NCI-H82 treated with DMSO at 0.1 percent for 48 hours (cell line): ENCODE data around the gene ATP8B3.
"Not testable (repeated sequence)": the region's sequence is repeated elsewhere in the genome, so short reads cannot be mapped to it uniquely, and the experiment has no call there.

Source experiments
- DNase-seq: peaks from one replicate; lab custom pipeline; 2025; ENCODE audit not compliant: unreplicated experiment; lab: John Stamatoyannopoulos, UW

ATP8B3 gene

DNA sequence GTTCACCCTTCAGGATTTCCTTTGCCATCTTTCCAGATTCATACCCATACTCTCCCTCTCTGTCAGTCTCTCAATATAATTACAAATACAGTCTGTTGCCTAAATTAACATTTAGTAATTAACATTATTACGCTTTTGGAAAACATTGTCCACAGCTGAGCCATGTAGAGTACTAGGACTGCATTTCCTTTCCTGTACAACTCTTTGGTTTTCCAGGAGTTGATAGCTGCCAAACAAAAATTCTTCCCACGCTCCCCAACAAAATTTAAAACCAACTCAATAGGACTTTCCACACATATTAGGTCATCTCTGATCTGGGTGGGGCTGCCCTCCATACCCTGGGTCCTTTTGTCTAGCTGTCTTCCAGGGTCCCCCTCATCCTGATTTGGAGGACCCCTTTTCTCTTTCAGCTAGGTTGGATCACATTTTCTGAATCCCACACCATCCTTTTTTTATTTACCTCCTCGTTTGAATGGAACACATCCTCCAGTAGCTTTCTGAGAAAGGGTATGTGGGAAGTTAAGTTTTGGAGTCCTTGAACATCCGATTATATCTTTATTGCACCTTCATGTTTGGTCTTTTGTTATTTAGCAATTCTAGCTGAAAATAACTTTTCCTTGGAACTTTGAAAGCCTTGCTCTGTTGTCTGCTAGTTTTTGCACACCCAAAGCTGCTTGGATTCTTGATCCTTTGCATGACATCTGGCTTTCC, 41.1 kb downstream of the ATP8B3 start:
- DNase-seq = no peak

DNA sequence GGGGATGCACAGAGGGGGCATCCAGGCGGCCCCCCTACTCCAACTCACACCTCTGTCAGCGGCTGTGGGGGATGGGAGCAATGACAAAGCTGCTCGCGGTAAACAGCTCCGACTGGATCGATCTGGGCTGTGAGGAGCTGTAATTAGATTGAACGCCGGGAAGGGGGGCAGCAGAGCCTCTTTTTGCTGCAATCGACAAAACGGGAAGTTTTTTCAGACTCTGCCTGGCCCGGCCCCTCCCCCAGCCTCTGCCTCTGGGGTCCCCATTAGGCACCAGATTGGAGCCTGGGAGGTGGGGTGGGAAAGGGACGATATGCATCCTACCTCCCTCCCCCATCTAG, 42.5 kb downstream of the ATP8B3 start:
- no peak for DNase-seq

DNA sequence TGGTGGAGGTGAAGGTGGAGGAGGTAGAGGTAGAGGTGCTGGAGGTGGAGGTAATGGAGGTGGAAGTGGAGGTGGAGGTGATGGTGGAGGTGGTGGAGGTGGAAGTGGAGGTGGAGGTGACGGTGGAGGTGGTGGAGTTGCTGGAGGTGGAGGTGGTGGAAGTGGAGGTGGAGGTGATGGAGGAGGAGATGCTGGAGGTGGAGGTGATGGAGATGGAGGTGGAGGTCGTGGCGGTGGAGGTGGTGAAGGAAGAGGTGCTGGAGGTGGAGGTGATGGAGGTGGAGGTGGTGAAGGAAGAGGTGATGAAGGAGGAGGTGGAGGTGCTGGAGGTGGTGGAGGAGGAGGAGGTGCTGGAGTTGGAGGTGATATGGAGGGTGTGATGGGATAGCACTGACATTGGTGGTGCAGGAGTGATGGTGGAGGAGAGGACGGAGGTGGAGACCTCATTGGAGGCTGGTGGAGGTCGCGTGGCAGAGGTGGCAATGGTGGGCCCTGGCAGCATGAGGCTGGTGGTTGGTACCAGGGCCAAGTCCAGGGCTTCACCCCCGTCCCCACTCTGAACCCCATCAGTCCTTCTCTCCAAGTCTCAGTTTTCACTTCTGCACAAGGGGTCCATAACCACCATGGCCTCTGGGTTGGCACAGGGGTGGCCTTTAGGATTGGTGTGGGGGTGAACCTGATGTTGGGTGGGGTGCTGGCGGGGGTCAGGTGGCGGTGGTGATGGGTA, 43.0 kb downstream of the ATP8B3 start:
- DNase-seq = no peak

DNA sequence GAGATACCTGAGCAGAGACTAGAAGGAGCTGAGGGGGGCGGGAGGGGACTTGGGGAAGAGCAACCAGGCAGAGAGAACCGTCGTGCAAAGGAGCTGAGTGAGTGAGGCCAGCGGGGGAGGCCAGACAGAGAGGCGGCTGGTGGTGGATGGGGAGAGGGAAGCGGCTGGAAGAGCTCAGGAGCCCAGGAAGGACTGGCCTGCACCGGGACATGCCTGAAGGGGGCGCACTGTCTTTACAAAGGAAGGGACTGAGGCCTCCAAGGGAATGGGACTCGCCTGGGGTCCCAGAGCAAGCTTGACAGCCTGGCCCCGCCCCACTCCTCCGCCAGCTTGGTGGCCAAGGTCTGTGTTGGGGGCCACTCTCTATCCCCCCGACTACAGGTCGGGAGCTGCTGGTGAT, 43.8 kb downstream of the ATP8B3 start:
- DNase-seq = no peak

DNA sequence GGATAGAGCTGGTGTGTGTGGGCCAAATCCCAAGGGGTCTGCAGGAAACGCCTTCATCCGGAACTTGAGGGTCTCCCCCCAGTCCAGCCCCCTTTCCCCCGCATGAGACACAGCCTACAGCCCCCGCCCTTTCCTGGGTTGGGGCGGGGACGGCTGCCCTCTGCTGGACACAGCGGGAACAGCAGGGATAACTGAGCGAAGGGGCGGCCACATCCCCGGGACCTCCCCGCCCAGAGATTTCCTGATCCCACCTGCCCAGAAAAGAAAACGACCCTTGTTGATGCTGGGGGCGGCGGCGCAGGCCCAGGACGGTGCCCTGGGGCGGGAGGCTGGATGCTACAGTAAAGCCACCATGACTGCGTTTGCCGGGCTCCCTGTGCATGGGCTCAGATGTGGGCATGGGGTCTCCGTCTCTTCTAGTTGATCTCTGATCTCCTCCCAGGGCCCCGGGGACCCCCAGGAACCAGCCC, 44.6 kb downstream of the ATP8B3 start:
- DNase-seq = no peak

DNA sequence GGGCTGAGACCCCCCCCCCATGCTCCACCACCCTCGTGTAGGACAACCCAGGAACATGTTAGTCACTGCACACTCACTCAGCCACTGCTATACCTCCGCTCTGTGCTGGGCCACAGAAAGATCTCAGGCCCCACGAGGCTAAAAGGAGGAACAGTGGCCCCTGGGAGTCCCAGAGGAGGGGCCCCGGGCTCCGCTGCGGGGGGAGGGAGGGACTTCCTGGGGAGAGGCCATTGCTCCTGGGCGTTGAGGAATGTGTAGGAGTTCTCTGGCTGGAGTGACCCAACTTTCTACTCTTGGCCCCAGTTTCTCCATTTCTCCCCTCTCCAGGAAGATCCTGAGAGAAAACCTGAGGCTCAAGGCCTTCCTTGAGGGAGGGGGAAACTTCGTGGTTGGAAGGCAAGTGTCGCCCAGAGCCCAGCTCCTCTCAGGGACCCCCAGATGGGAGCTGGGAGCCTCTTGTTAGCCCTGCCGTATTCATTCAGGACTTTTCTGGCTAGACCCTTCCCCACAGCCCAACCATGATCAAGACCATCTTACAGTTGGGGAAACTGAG, 45.2 kb downstream of the ATP8B3 start:
- DNase-seq = no peak

DNA sequence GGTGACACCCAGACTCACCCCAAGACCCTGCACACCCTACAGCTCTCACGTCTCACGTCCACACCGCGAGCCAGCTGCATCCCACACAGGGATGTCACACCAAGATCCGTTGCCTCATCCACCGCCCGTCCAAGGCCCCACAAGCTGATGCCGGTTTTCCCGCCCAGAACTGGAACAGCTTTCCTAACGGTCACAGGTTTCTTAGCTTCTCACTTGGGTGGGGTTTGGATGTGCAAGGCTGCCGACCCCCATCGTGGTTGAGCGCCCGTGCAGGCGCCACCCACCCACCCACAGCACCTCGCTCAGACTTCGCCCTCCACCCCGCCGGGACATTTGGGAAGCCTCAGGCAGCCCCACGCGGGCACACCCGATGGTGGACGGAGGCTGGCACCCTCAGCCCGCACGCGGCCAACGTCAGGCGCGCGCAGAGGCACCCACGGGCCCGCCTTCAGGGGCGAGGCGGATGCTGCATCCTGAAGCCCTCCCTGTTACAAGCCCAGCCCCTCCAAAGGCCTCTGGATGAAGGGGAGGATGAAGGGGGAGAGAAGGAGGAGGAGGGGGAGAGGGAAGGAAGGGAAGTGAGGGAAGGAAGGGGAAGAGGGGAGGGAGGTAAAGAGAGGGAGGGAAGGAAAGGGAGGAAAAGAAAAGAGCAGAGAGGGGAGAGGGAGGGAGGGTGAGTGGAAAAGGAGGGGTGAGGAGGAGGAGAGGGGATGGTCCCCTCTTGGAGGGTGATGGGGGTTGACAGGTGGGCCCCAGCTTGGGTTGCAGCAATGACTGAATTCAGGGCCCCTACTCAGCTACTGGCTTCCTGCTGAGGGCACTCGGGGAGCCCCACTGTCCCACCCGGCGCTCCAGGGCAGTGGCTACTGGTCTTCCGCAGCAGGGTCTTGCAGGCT, 45.9 kb downstream of the ATP8B3 start:
- DNase-seq = no peak

DNA sequence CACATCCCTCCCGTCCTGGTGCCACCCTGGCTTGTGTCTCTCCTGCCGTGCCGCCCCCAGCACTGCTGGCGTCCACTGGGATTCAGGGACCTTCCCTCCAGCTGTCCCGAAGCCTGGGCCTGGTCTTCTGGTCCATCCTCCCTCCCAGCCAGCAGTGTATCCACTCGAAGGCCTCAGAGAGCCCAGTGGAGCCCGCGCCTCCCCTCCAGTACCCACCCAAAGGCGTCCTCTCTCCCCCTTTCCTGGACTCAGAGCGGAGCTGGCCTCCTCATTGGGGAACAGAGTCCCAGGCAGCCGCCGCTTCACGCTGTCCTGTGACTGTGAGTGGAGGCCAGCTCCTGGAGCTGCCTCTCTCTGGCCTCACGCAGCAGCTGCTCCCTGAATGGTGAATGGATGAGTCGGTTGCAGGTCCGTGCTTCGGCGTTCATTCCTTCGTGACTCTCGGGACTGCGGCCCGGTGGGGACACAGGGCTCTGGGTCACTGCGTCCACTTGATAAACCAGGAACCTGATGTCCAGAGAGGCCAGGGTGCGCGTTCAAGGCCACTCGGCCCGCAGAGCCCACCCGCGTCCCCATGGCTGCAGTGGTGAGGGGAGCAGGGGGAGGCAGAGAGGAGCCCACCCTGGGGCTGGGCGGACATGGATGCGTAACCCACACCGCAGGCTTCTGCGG, 46.7 kb downstream of the ATP8B3 start:
- DNase-seq = no peak

DNA sequence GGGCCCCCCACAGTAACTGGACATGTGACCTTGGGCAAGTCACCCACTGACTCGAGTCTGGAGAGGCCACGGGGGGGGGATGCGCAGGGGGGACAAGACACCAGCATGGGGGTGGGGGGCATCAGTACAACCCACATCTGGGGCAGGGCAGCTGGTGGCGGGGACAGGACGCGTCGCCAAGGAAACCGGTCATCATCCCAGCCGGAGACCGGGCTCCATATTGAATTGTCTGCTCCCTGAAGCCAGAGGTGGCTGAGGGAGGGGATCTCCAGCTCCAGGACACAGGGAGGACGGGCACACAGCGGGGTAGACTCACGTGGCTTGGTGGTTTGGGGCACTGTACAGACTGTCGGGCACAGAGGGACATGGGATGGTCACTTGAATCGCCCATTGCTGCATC, 47.3 kb downstream of the ATP8B3 start:
- no peak for DNase-seq

DNA sequence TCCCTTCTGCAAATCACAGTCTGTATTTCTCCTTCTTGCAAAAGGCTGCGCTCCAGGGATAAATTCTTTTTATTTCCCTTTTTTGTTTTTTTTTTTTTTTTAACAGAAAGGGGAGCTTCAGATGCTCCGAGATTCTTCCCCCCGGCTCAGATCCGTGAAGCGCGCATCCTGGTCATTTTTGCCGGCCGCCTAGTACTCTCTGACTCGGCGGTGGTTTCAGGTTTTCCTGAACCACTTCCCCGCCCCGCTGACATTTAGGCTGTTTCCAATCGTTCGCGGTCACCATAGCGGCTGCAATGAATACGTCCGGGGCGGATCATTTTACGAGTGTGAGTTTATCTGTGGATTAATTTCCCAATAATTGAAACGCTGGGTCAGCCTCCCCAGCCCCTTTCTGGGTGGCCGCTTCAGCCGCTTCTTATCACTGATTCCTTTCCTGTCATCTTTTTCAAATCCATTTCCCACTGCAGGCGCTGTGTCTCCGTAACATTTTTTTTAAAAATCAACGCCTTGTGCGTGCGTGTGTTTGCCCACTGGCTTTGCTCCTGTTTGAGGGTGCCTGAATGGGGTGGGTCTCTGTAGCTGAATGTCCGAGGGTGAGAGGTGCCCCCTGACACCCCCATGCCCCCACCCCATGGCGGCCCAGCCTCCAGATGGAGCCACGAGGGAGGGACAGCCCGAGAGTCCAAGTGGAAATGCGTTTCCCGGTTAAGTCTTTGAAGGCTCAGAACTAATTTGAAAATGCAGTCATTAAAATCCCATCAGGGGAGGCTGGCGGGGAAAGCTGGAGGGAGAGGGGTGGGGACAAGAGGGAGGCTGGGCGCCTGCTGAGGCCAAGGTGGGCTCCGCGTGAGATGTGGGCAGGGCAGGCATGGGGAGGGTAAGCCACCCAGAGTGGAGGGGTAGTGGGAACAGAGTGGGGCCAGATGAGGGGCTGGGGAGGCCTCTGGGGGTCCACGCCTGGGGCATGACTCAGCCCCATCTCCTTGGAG, 48.1 kb downstream of the ATP8B3 start:
- DNase-seq = no peak

DNA sequence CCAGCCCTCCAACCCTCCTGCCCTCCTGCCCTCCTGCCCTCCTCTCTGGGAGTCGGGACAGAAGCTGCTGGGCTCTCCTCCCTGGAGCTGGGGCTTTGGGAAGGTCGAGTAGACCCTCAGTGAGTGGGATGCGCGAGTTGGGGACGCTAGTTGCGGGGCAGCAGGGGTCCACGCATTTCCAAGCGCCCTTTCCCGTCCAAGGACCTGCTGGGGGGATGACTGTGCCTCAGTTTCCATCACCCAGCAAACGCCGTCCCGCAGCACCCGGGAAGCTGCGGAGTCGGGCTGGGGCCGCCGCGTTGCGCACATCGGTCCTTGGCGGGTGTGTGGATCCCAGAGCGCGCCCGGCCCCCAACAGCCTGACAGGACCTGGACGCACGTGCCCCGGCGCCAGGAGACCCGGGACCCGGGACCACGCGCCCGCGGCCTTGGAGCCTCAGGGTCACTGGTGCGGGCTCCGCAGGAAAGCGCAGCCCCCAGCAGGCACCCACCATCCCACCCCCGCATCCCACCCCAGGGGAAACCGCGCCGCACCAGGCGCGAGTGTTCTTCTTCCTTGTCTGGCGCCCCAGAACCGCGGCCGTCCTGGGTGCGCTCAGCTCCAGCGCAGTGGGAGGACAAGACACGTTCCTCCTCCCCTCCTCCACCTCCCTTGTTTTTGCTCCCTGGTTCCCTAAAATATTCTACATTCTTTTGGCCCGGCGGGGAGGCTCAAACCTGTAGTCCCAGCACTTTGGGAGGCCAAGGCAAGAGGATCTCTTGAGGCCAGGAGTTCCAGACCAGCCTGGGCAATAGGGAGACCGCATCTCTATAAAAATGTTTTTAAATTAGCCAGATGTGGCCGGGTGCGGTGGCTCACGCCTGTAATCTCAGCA, 49.6 kb downstream of the ATP8B3 start:
- no peak for DNase-seq

DNA sequence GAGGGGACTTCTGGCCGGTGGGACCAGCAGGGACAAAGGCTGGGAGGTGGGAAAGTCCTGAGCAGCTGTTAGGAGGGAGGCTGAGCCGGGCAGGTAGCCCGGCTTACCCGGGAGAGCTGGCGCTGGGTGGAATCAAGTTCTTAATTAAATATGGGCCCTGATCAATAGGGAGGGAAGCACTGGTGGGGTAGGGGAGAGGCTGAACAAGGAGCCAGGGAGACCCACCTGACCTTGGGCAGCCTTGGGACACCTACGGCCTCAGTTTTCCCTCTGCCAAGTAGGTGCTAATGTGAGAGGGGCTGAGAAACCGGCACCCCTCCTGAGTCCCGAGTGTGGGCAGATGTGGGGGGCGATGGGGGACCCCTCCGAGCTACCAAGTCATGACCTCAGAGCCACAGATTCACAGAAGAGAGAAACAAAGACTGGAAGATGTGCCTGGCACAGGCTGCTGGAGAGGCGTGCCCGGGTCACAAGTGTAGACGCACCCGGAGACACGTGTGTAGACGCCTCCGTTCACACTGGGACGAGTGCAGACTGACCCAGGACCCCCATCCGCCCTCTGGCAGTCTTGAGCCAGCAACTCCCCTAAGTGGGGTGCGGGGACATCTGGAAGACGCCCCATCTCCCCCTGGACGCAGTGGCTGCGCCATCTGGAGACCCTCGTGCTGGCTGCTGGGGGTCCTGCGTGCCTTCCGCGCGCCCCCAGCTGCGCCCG, 50.4 kb downstream of the ATP8B3 start:
- no peak for DNase-seq

DNA sequence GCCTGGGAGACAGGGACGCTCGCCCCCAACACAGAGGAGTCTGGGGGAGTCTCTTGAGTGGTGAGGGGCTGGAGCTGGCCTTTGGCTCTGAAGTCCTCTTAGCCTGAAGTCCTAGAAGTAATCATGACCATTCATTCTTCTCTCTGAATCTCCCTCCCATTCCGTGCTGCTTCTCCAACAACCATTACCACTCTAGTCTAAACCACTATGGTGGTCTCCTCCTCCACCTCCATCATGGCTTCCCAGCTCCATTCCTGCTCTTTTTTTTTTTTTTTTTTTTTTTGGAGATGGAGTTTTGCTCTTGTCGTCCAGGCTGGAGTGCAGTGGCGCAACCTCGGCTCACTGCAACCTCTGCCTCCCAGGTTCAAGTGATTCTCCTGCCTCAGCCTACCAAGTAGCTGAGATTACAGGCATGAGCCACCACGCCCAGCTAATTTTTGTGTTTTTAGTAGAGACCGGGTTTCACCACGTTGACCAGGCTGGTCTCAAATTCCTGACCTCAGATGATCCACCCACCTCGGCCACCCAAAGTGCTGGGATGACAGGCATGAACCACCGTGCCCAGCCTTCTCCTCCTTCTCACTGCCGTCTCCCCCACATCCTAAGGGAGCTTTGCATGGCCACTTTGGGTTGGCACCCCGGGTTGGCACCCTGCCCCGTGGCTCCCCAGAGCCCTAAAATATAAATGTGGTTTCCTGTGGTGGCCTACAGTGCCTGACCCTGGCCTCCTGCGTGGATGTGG, 51.1 kb downstream of the ATP8B3 start:
- DNase-seq = not testable (repeated sequence)

DNA sequence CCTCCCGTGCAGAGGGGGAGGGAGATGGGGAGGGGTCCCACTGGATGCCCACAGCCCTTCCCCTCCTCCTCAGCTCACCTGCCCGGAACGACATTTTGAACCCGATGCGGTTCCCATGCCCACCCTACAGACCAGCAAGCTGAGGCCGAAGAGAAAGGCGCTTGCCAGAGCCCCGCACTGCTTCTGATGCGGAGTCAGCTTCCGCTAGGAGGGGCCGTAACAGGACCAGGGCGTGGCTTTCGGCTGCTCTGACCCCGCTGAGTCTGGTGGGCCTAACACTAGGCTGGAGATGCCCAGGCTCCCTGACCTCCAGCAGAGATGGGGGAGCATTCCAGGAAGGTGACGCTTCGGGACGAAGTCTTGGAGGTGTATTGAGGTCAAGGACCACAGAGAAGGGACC, 52.1 kb downstream of the ATP8B3 start:
- DNase-seq = no peak

DNA sequence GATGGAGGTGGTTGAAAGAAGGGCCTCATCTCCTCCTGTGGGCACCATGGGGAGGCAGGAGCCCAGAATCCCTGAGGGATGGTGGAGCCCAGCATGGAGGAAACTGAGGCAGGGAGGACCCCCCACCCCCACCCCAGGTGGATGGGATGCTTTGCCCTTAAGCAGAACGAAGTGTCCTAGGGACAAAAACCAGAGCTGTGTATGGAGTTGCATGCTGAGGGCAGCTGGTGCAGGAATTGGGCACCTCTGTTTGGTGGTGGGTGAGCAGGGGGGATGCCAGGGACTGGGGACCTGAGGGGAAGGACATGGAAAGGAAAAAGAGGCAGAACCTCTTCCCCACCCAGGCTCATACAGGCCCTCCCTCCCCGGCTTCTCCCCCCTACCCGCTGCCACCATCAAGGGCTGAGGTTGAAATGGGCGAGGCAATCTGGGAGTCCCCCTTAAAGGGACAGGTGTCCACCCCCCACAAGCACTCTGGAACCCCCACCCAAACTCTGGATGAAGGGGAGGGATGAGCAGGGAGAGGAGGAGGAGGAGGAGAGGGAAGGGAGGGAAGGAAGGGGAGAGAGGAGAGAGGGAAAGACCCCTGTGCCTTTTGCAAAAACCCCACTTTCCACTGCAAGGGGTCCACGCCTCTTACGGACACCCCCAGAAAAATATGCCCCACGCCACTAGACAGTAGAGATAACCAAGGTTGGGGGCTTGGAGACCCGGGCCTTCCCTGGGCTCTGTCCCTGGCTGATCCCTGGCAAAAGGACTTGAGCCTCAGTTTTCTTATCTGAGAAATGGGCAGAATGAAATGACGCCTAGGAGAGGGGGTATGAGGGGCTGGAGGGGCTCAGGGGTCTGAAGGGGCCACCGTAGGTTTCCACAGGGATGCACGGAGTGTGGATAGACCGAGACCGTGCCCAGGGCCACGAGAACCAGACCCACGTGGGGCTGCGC, 52.8 kb downstream of the ATP8B3 start:
- DNase-seq = no peak

DNA sequence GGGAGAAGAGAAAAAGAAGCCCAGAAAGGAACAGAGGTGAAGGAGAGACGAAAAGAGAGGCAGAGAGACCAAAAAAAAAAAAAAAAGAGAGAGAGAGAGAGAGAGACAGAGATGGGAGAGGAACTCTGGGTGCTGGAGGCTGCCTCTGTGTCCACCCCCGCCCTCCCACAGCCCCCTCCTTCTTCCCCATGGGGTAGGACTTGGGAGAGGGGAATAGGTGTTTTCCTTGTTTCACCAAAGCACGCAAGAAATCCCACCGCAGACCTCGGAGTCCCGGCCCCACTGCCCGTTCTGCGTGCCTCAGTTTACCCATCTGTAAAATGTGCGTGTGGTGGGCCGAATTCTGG, 53.9 kb downstream of the ATP8B3 start:
- no peak for DNase-seq
